Stimulated activated CD4-positive, alpha-beta T cell treated with anti-CD3 and anti-CD28 coated beads, Interleukin-1b, Interleukin-23, amount 100 ng/mL, for 1 hour (primary cell): ENCODE data around the gene PFN4.
"Not testable (repeated sequence)": the region's sequence is repeated elsewhere in the genome, so short reads cannot be mapped to it uniquely, and the experiment has no call there.

ENCODE experiments used
- DNase-seq, 2 donors: peaks; one replicate each; pipeline ENCODE4 v3.0.0-alpha.2; 2020; ENCODE audit warnings: low read depth in 2 of 2

The PFN4 gene, protein sequence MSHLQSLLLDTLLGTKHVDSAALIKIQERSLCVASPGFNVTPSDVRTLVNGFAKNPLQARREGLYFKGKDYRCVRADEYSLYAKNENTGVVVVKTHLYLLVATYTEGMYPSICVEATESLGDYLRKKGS

GRCh38 chr2:24123195-24123921 is at the start of gene PFN4, which contains the start of gene FAM228B:
Gene PFN4 (minus strand): TSS chr2:24123334. CDS start chr2:24122535, 799 bp downstream.
Gene FAM228B (plus strand): TSS chr2:24123469. CDS start chr2:24124362, 893 bp downstream.
- DNase-seq = peak in 1 of 2 donors; percentile 23

DNA sequence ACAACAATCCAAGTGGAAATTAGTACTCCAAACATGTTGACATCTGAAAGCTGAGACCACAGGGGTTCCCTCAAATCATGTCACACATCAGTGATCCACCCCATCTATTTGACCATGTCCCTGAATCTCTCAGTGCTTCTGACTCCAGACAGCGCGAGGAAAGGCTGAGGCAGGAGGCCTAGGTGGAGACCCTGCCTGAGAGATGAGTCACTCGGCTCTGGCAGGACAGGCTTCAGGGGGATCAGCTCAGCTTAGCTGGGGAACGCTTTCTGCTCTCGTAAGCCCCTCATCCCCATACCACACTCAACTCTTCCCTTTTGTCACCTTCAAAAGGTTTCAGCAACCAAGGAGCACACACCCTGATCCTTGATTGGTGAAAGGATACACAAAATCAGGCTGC is 45.9 kb upstream of the PFN4 start:
- no peak for DNase-seq

DNA sequence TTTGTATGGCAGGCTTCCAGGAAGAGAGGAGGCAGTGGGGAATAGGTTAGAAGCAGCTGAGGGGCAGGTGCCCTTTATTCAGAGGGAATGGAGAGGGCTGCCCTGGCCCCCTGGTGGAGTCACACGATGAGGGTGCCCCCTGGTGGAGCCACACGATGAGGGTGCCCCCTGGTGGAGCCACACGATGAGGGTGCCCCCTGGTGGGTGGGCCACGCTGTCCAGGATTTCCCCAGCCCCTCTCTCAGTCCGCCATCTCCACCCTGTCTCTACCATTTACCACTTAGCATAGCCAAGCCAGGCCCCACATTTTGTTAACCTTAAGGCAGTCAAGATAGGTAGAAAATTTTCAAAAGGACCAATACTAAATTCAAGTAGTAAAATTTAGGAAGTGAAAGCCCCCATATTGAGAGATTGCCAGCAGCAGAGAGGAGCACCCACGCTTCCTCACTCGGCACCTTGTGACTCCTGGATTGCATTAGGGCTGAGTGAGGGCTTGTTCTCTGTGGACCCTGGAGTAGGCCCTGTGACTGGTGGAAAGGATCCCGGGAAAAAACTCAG is 41.4 kb upstream of the PFN4 start:
- DNase-seq = peak in 1 of 2 donors; percentile 5

GRCh38 chr2:24163601-24164000 is 40.5 kb upstream of the PFN4 start:
- no peak for DNase-seq

- DNase-seq = no peak
Measured at GRCh38 chr2:24163186-24163585, 40.1 kb upstream of the PFN4 start.

DNA sequence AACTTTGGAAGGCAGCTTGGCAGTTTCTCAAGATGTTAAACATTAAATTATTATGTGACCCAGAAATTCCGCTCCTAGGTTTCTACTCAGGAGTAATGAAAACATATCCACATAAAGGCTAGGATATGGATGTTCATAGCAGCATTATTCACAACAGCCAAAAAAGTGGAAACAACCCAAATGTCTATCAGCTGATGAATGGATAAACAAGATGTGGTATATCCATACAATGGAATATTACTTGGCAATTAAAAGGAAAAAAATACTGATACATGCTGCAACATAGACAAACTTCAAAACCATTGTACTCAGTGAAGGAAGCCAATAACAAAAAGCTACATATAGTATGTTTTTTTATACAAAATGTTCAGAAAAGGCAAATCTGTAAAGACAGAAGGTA is 39.4 kb upstream of the PFN4 start:
- DNase-seq = no peak

DNA sequence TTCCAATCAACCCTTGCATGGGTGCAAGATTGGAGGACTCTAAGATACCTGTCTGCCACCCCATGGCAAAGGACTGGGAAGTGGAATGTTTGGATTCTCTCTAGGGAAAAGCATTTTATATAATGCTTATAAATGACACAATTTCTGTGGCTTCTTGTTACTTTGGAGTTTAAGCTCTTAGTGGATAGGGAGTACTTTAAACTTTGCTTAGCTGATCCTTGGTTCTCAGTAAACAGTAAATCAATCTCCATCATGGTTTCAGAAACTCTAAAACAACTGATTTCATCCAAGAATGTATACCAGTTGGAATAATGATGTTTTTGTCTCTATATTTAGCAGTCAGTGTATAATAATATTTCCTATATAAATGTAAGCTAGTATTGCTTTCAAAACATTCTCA is 37.6 kb upstream of the PFN4 start:
- no peak for DNase-seq

DNA sequence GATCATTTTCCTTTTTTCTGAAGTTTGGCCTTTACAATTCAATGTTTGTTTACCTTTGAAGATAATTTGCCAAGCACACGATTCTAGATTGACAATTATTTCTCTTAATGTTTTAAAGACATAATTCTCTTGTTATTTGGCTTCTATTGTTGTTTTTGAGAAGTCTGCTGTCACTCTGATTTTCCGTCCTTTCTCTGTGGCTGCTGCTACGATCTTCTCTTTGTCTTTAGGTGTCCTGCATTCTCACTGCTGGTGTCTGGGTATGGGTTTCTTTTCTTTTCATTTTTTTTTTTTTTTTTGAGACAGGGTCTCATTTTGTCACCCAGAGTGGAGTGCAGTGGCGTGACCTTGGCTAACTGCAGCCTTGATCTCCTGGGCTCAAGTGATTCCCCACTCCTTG is 36.6 kb upstream of the PFN4 start:
- DNase-seq = no peak

GRCh38 chr2:24158131-24158530 is 35.0 kb upstream of the PFN4 start:
- no peak for DNase-seq

DNA sequence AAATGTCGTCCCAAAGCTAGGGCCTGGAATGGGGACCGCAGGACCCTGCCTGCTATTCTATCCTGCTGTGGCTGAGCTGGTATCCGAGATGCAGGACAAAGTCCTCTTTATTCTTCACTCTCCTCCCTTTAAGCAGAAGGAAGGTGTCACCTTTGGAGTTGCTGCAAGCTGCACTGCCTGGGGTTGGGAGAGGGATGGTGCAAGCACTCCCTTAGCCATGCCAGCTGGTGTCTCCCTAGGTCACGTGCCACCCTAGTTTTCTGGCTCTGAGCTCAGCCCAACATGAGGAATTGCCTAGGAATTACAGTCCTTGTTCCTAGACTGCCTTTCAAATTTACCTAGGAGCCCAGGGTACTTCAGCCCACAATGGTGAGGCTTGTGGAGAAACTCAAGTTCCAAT is 30.3 kb upstream of the PFN4 start:
- DNase-seq = no peak

- no peak for DNase-seq
Measured at GRCh38 chr2:24152413-24153197, 29.5 kb upstream of the PFN4 start.

- DNase-seq = no peak
Measured at GRCh38 chr2:24147364-24147763, 24.2 kb upstream of the PFN4 start.

GRCh38 chr2:24140305-24140704 is 17.2 kb upstream of the PFN4 start:
- DNase-seq = not testable (repeated sequence)

GRCh38 chr2:24132543-24132942 is 9.4 kb upstream of the PFN4 start:
- DNase-seq = no peak

- DNase-seq = no peak
Measured at GRCh38 chr2:24125956-24126355, 2.8 kb upstream of the PFN4 start.

GRCh38 chr2:24123922-24124580 is 917 bp upstream of the PFN4 start:
- DNase-seq = no peak

- DNase-seq = no peak
Measured at GRCh38 chr2:24122366-24123194, 554 bp downstream of the PFN4 start.

DNA sequence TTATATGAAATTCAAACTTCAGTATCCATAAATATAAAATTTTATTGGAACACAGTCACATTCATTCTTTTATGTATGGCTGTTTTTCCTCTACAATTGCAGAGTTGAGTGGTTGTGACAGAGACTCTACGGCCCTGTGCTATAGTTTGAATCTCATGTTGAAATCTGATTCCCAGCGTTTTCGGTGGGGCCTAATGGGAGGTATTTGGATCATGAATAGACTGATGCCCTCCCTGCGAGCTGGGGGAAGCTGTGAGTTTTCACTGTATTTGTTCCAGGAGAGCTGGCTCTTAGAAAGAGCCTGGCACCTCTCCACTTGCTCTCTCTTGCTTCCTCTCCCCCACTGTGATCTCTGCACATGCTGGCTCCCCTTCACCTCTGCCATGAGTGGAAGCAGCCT is 1.7 kb downstream of the PFN4 start:
- no peak for DNase-seq

DNA sequence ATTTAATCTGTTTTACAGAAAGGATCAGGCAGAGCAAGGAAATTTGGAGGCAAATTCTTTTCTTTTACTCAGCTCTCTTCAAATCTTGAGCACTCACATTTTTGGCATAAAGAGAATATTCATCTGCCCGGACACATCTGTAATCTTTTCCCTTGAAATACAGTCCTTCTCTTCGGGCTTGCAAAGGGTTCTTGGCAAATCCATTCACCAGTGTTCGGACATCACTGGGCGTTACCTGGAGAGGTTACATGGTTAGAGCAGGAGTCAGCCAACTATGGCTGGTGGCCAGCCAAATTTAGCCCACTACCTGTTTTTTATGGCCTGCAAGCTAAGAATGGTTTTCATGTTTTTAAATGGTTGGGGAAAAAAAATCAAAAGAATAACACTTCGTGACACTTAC is 2.1 kb downstream of the PFN4 start:
- no peak for DNase-seq

GRCh38 chr2:24117902-24118301 is 5.2 kb downstream of the PFN4 start:
- DNase-seq = no peak

GRCh38 chr2:24115057-24115456 is 8.1 kb downstream of the PFN4 start:
- no peak for DNase-seq
